H1 (cell line): Measurements from ENCODE around the gene CHD9. TPM values are rescaled to one million over a fixed set of nuclear protein-coding genes. Genes with fewer than 3 reads are reported as not detected.

ENCODE experiments used
- CTCF ChIA-PET: fragments of 300-600 bp; sonication (Branson Sonifier 250); formaldehyde crosslinking; loops from one replicate; lab custom pipeline; 2021; ENCODE audit not compliant: partially characterized antibody; lab: Charles Lee
- POLR2A ChIA-PET: fragments of 300-600 bp; sonication (Branson Sonifier 250); formaldehyde crosslinking; loops from one replicate; lab custom pipeline; 2021; ENCODE audit warnings: inconsistent platforms; ENCODE audit not compliant: partially characterized antibody; lab: Charles Lee
- DNase-seq, 2 experiments: peaks; one replicate each; pipeline versions ENCODE4 v3.0.0 to v3.0.0-alpha.2; 2010 to 2022; ENCODE audit warnings: low spot score in 2 of 2, low read depth in 1 of 2, mixed read lengths in 1 of 2
- FAIRE-seq: peaks from 2 replicates; lab custom pipeline; 2011; peaks lifted over from hg19 to GRCh38; lab: Jason Lieb, UNC
- H2AFZ ChIP-seq: 2 replicates; pipeline ENCODE4 v1.8.1; 2012; ENCODE audit warnings: low read length, inconsistent platforms
- H2AK5ac ChIP-seq: 2 replicates; pipeline ENCODE4 v1.6.1; 2013; ENCODE audit warnings: low read depth, low read length
- H2BK120ac ChIP-seq: replicated peaks from 2 replicates; pipeline ENCODE3; 2013; ENCODE audit warnings: low read depth, low read length, inconsistent platforms
- H2BK12ac ChIP-seq: 2 replicates; pipeline ENCODE4 v1.6.1; 2013; ENCODE audit warnings: low read depth, low read length
- H2BK15ac ChIP-seq: 2 replicates; pipeline ENCODE4 v1.6.1; 2013; ENCODE audit warnings: low read length
- H2BK20ac ChIP-seq: 2 replicates; pipeline ENCODE4 v1.6.1; 2013; ENCODE audit warnings: low read length
- H2BK5ac ChIP-seq: 2 replicates; pipeline ENCODE4 v1.6.1; 2013; ENCODE audit warnings: low read depth, low read length
- H3K14ac ChIP-seq: 2 replicates; pipeline ENCODE4 v1.6.1; 2013; ENCODE audit warnings: inconsistent platforms; ENCODE audit not compliant: insufficient read length
- H3K18ac ChIP-seq: 2 replicates; pipeline ENCODE4 v1.6.1; 2013; ENCODE audit warnings: low read length; ENCODE audit errors: extremely low read depth
- H3K23ac ChIP-seq: 2 replicates; pipeline ENCODE4 v1.6.1; 2013; ENCODE audit warnings: inconsistent platforms; ENCODE audit not compliant: insufficient read length
- H3K23me2 ChIP-seq: 2 replicates; pipeline ENCODE4 v1.6.1; 2013; ENCODE audit warnings: low read depth, low read length
- H3K27ac ChIP-seq: 2 replicates; pipeline ENCODE4 v1.6.1; 2011; ENCODE audit warnings: low read depth, low read length, inconsistent platforms
- H3K27me3 ChIP-seq, 4 experiments: replicated peaks in 1 of 4; 1 replicate in 1 of 4; 2 replicates in 3 of 4; pipeline versions ENCODE4 v1.6.1 to v1.8.1; 2011 to 2013; ENCODE audit warnings: low read length in 3 of 4, mild to moderate bottlenecking in 3 of 4, inconsistent platforms in 2 of 4, mixed read lengths in 2 of 4, moderate library complexity in 1 of 4; ENCODE audit not compliant: control insufficient read depth in 3 of 4, insufficient read depth in 3 of 4; ENCODE audit errors: extremely low read depth in 1 of 4
- H3K36me3 ChIP-seq, 4 experiments: 2 replicates each; pipeline versions ENCODE4 v1.6.1 to v1.8.1; 2011 to 2013; ENCODE audit warnings: mild to moderate bottlenecking in 4 of 4, low read length in 3 of 4, moderate library complexity in 2 of 4, control low read depth in 1 of 4, inconsistent platforms in 1 of 4; ENCODE audit not compliant: insufficient read depth in 4 of 4, control insufficient read depth in 2 of 4
- H3K4ac ChIP-seq: replicated peaks from 2 replicates; pipeline ENCODE3; 2013; ENCODE audit warnings: low read length, low read depth, mixed read lengths, inconsistent platforms; ENCODE audit not compliant: insufficient read length
- H3K4me1 ChIP-seq, 4 experiments: replicated peaks in 1 of 4; 1 replicate in 1 of 4; 2 replicates in 3 of 4; pipeline versions ENCODE4 v1.6.1 to v1.8.1; 2011 to 2013; ENCODE audit warnings: low read length in 3 of 4, inconsistent platforms in 2 of 4, mixed read lengths in 1 of 4; ENCODE audit not compliant: insufficient read depth in 4 of 4, control insufficient read depth in 3 of 4
- H3K4me2 ChIP-seq, 2 experiments: 2 replicates each; pipeline versions ENCODE4 v1.6.1 to v1.8.1; 2011 to 2013; ENCODE audit warnings: low read depth in 2 of 2, low read length in 2 of 2, control low read depth in 1 of 2, inconsistent platforms in 1 of 2, mild to moderate bottlenecking in 1 of 2; ENCODE audit not compliant: insufficient read depth in 1 of 2
- H3K4me3 ChIP-seq, 4 experiments: fragments of 200-600, 300-600 bp in 1 of 4; sonication (generic), shearing (Covaris generic), sonication (Bioruptor Twin) in 1 of 4; 2 replicates each; pipeline versions ENCODE4 v1.5.1 to v1.8.1; 2011 to 2016; ENCODE audit warnings: low read length in 4 of 4, low read depth in 3 of 4, control low read depth in 2 of 4, inconsistent platforms in 2 of 4, mild to moderate bottlenecking in 2 of 4, mixed read lengths in 1 of 4, moderate library complexity in 1 of 4; ENCODE audit not compliant: insufficient read depth in 2 of 4; ENCODE audit errors: extremely low read depth in 1 of 4
- H3K56ac ChIP-seq: replicated peaks from 2 replicates; pipeline ENCODE3; 2013; ENCODE audit warnings: low read depth, mild to moderate bottlenecking, mixed read lengths, low read length, inconsistent platforms; ENCODE audit not compliant: insufficient read length
- H3K79me1 ChIP-seq: 2 replicates; pipeline ENCODE4 v1.6.1; 2013; ENCODE audit warnings: low read depth, low read length, control low read depth
- H3K79me2 ChIP-seq, 2 experiments: 2 replicates each; pipeline versions ENCODE4 v1.6.1 to v1.8.1; 2012 to 2013; ENCODE audit warnings: low read length in 2 of 2, mild to moderate bottlenecking in 2 of 2, inconsistent platforms in 1 of 2; ENCODE audit not compliant: insufficient read depth in 2 of 2, control insufficient read depth in 1 of 2
- H3K9ac ChIP-seq, 4 experiments: replicated peaks in 1 of 4; 1 replicate in 1 of 4; 2 replicates in 3 of 4; pipeline versions ENCODE4 v1.6.1 to v1.8.1; 2011 to 2013; ENCODE audit warnings: low read depth in 3 of 4, low read length in 3 of 4, control low read depth in 2 of 4, mild to moderate bottlenecking in 2 of 4, moderate library complexity in 2 of 4, inconsistent platforms in 1 of 4; ENCODE audit errors: extremely low read depth in 1 of 4
- H3K9me3 ChIP-seq, 2 experiments: 2 replicates each; pipeline versions ENCODE4 v1.6.1 to v1.8.1; 2012 to 2013; ENCODE audit warnings: mild to moderate bottlenecking in 2 of 2, moderate library complexity in 2 of 2, control low read depth in 1 of 2, inconsistent platforms in 1 of 2, low read depth in 1 of 2, low read length in 1 of 2, mixed read lengths in 1 of 2; ENCODE audit not compliant: insufficient read depth in 2 of 2
- H4K20me1 ChIP-seq, 2 experiments: replicated peaks in 1 of 2; 2 replicates each; pipeline versions ENCODE3 to v1.8.1; 2011 to 2013; ENCODE audit warnings: inconsistent platforms in 2 of 2, low read length in 2 of 2, mild to moderate bottlenecking in 1 of 2; ENCODE audit not compliant: insufficient read depth in 2 of 2, control insufficient read depth in 1 of 2
- H4K5ac ChIP-seq: 2 replicates; pipeline ENCODE4 v1.6.1; 2013; ENCODE audit warnings: low read length, low read depth, mixed read lengths, inconsistent platforms; ENCODE audit not compliant: insufficient read length
- H4K8ac ChIP-seq: 2 replicates; pipeline ENCODE4 v1.8.0; 2013; ENCODE audit warnings: mild to moderate bottlenecking, moderate library complexity, low read length, inconsistent platforms; ENCODE audit not compliant: insufficient read depth; ENCODE audit errors: extremely low read depth
- H4K91ac ChIP-seq: replicated peaks from 2 replicates; pipeline ENCODE3; 2013; ENCODE audit warnings: low read length, mixed read lengths, inconsistent platforms; ENCODE audit not compliant: insufficient read length
- ATF3 ChIP-seq: IDR thresholded peaks from 2 replicates; pipeline ENCODE4 v1.6.1; 2011; ENCODE audit warnings: low read depth, mild to moderate bottlenecking, low read length; ENCODE audit not compliant: insufficient read depth
- CTBP2 ChIP-seq: IDR thresholded peaks from 2 replicates; pipeline ENCODE4 v1.7.0; 2011; ENCODE audit warnings: borderline replicate concordance, mild to moderate bottlenecking, moderate library complexity, mixed read lengths, low read length; ENCODE audit not compliant: insufficient read depth, insufficient read length
- E2F6 ChIP-seq: IDR thresholded peaks from 2 replicates; pipeline ENCODE4 v1.6.1; 2012; ENCODE audit warnings: inconsistent platforms
- EZH2 ChIP-seq: fragments of 200-600 bp; sonication (generic); IDR thresholded peaks from 2 replicates; pipeline ENCODE4 v1.7.1; 2012; ENCODE audit warnings: low read depth, mild to moderate bottlenecking, moderate library complexity, low read length, inconsistent platforms; ENCODE audit not compliant: severe bottlenecking
- GABPA ChIP-seq: IDR thresholded peaks from 2 replicates; pipeline ENCODE4 v1.6.1; 2011; ENCODE audit warnings: mild to moderate bottlenecking, low read length, moderate library complexity, borderline replicate concordance; ENCODE audit not compliant: insufficient read depth
- KDM5A ChIP-seq: fragments of 200-600 bp; IDR thresholded peaks from 2 replicates; pipeline ENCODE4 v1.7.1; 2012; ENCODE audit warnings: mild to moderate bottlenecking, low read length, inconsistent platforms, mixed read lengths
- MAX ChIP-seq: IDR thresholded peaks from 2 replicates; pipeline ENCODE4 v1.6.1; 2012; ENCODE audit warnings: inconsistent platforms
- PHF8 ChIP-seq: fragments of 200-600 bp; sonication (generic); conservative IDR thresholded peaks from 2 replicates; pipeline ENCODE4 v1.7.1; 2012; ENCODE audit warnings: low read depth, mild to moderate bottlenecking, inconsistent platforms, low read length, moderate library complexity
- RNF2 ChIP-seq: fragments of 200-900, 300-1000 bp; sonication (generic); IDR thresholded peaks from 2 replicates; pipeline ENCODE4 v1.7.1; 2016; ENCODE audit warnings: borderline replicate concordance, low read depth, mild to moderate bottlenecking, antibody characterized with exemption, low read length; ENCODE audit not compliant: poor library complexity, severe bottlenecking; ENCODE audit errors: missing control alignments
- SRF ChIP-seq: IDR thresholded peaks from 2 replicates; pipeline ENCODE4 v1.6.1; 2011; ENCODE audit warnings: mild to moderate bottlenecking, low read depth, low read length, moderate library complexity
- USF2 ChIP-seq: IDR thresholded peaks from 2 replicates; pipeline ENCODE4 v1.6.1; 2011; ENCODE audit warnings: low read length, improper control_type of control experiment
- polyA plus RNA-seq, 7 experiments: library from polyadenylated mRNA; depleted of rRNA in 3 of 7; stranded (reverse) in 5 of 7; unstranded in 2 of 7; fragments of >200 nt in 5 of 7; fragments of 200-250 nt in 2 of 7; gene quantifications; 1 replicate in 5 of 7; 2 replicates in 1 of 7; 4 replicates in 1 of 7; pipeline versions ENCODE4 v1.2.1 to v1.2.3, GENCODE V29; 2011 to 2013; ENCODE audit warnings: missing spikeins in 2 of 7, mixed read lengths in 2 of 7
- total RNA-seq: library from RNA; stranded (reverse); fragmentation: NEBNext Ultra II Directional; extraction: Animal tissue kit (Norgen Biotek cat#: 25700); gene quantifications from 2 replicates; pipeline ENCODE4 v1.2.1, GENCODE V29; 2021

The CHD9 gene
- total and polyA plus RNA-seq, 2 of the 8 experiments (the other 6 are each of a cell fraction or from before 2014, with no cell fraction given): 9.9 to 32.4 TPM

DNA sequence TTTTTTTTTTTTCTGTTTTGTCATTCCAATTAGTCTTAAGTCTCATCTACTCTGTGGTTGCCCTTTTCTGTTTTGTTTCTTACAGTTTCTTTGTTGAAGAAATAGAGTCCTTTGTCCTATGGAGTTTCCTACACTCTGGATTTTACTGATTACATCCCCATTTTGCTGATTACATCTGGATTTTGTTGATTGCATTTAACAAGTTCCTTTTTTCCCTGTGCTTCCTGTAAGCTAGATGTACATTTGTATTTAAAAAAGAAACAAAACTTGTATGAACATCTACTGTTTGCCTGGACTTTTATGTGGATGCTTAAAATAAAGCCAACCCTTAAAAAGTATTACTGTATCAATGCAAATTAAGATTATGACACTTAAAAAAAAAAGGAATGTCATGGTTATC, 147.6 kb downstream of the CHD9 start:
- CTCF ChIA-PET: interaction anchor here (0.8 to 1.6 kb wide), 2 partner anchors 10 to 73 kb away, joined by 3 to 4 read pairs; no protein-coding TSS in a partner anchor
- no peak overlapping the region for H2BK20ac ChIP-seq
- no peak for TF ChIP-seq ATF3
- no peak for TF ChIP-seq CTBP2
- TF ChIP-seq EZH2: no peak
- TF ChIP-seq MAX: no peak
- no peak for TF ChIP-seq RNF2
- no peak for TF ChIP-seq USF2
- no peak for TF ChIP-seq GABPA
- TF ChIP-seq E2F6: no peak
- no peak for TF ChIP-seq PHF8
- TF ChIP-seq KDM5A: no peak
- TF ChIP-seq SRF: no peak

More for the DNA sequence above, 147.6 kb downstream of the CHD9 start:
- H4K91ac ChIP-seq: no peak overlapping the region
- H3K23me2 ChIP-seq: no peaks in the 10 kb centered on the region
- H2BK120ac ChIP-seq: no peak overlapping the region
- H3K4me3 ChIP-seq: no peak overlapping the region
- H3K14ac ChIP-seq: no peak overlapping the region
- H3K27me3 ChIP-seq: no peaks in the 10 kb centered on the region
- H3K79me2 ChIP-seq: no peaks in the 10 kb centered on the region
- no peak overlapping the region for H4K8ac ChIP-seq
- H2BK12ac ChIP-seq: no peak overlapping the region
- H3K4ac ChIP-seq: no peak overlapping the region
- H4K20me1 ChIP-seq: no peaks in the 10 kb centered on the region
- peaks cover 0 to 4% (median 1%) of the 10 kb centered on the region in 4 experiments; a peak in 2 of 8 replicates for H3K36me3 ChIP-seq
- H3K4me2 ChIP-seq: no peak overlapping the region
- H3K27ac ChIP-seq: no peak overlapping the region
- FAIRE-seq (no peak), DNase-seq (no peak)
- H3K9ac ChIP-seq: no peak overlapping the region
- H3K4me1 ChIP-seq: peaks cover 0 to 4% (median 0%) of the 10 kb centered on the region in 4 experiments; a peak in 1 of 7 replicates
- no peak overlapping the region for H3K18ac ChIP-seq
- no peak overlapping the region for H4K5ac ChIP-seq
- H3K56ac ChIP-seq: no peak overlapping the region
- no peak overlapping the region for H3K23ac ChIP-seq
- peaks cover 6 to 14% of the 10 kb centered on the region in 2 experiments; a peak in 3 of 4 replicates for H3K9me3 ChIP-seq
- POLR2A ChIA-PET: no interaction called here
- H2AFZ ChIP-seq: no peak overlapping the region
- no peaks in the 10 kb centered on the region for H3K79me1 ChIP-seq
- H2BK5ac ChIP-seq: no peak overlapping the region
- no peak overlapping the region for H2AK5ac ChIP-seq
- H2BK15ac ChIP-seq: no peak overlapping the region
